Breast epithelium (tissue), 3 donors: ENCODE results near the gene MYO1C.

Experiments used
- CTCF ChIP-seq, 3 donors: fragments of 450-650 bp; IDR thresholded peaks; one replicate each; pipeline ENCODE4 v1.5.1; 2016 to 2017; ENCODE audit warnings: antibody characterized with exemption in 3 of 3, mild to moderate bottlenecking in 3 of 3, moderate library complexity in 3 of 3
- POLR2A ChIP-seq: fragments of 450-650 bp; IDR thresholded peaks from one replicate; pipeline ENCODE4 v1.6.1; 2016; ENCODE audit warnings: antibody characterized with exemption, mild to moderate bottlenecking, moderate library complexity

- TF ChIP-seq CTCF (IDR thresholded peaks at IDR 0.05) (no peak), POLR2A (no peak)
Measured at GRCh38 chr17:1422885-1423284, 69.6 kb downstream of the MYO1C start.
